Occipital lobe (tissue), 2 donors: ENCODE measurements around the gene TWF2. TPM values are rescaled to one million over a fixed set of nuclear protein-coding genes. Genes with fewer than 3 reads are reported as not detected.

Experiments
- DNase-seq: peaks from one replicate; lab custom pipeline; 2025; lab: John Stamatoyannopoulos, UW
- total RNA-seq: library from RNA; depleted of rRNA; stranded (reverse); fragments of >200 nt; gene quantifications from one replicate; pipeline ENCODE4 v1.2.3, GENCODE V29; 2014

Gene TWF2
- total RNA-seq, 1 donor from 2014 or later: 24.8 TPM

GRCh38 chr3:52204337-52205073 lies 34.5 kb downstream of the TWF2 start:
- DNase-seq: no peak

- DNase-seq: no peak
Observed at GRCh38 chr3:52203701-52204100, 35.3 kb downstream of the TWF2 start.

- DNase-seq: no peak
Observed at GRCh38 chr3:52202384-52203077, 36.4 kb downstream of the TWF2 start.

GRCh38 chr3:52200981-52201679 lies 37.8 kb downstream of the TWF2 start:
- DNase-seq: no peak

GRCh38 chr3:52198643-52199608 lies 40.0 kb downstream of the TWF2 start:
- no peak for DNase-seq

GRCh38 chr3:52197842-52198625 lies 40.9 kb downstream of the TWF2 start, which contains the start of gene ALAS1:
ALAS1 (plus strand) TSS chr3:52198160; CDS start chr3:52199242, 1,082 bp downstream.
- DNase-seq: peak; percentile 80

GRCh38 chr3:52197499-52197841 lies 41.5 kb downstream of the TWF2 start:
- no peak for DNase-seq

- DNase-seq: no peak
Observed at GRCh38 chr3:52196977-52197376, 42.0 kb downstream of the TWF2 start.

- no peak for DNase-seq
Observed at GRCh38 chr3:52195823-52196331, 43.1 kb downstream of the TWF2 start.

GRCh38 chr3:52195291-52195597 lies 43.7 kb downstream of the TWF2 start:
- DNase-seq: no peak

- DNase-seq: no peak
Observed at GRCh38 chr3:52194485-52195290, 44.3 kb downstream of the TWF2 start.

- DNase-seq: peak; percentile 80
Observed at GRCh38 chr3:52193065-52193464, 45.9 kb downstream of the TWF2 start.

- DNase-seq: no peak
Observed at GRCh38 chr3:52191663-52192062, 47.3 kb downstream of the TWF2 start.

- no peak for DNase-seq
Observed at GRCh38 chr3:52190294-52191074, 48.5 kb downstream of the TWF2 start.

GRCh38 chr3:52188556-52188955 lies 50.4 kb downstream of the TWF2 start:
- no peak for DNase-seq

- DNase-seq: no peak
Observed at GRCh38 chr3:52186729-52187128, 52.2 kb downstream of the TWF2 start.

- DNase-seq: no peak
Observed at GRCh38 chr3:52185837-52186236, 53.1 kb downstream of the TWF2 start.

GRCh38 chr3:52185311-52185710 lies 53.6 kb downstream of the TWF2 start:
- DNase-seq: no peak

- no peak for DNase-seq
Observed at GRCh38 chr3:52184690-52185089, 54.3 kb downstream of the TWF2 start.
